MCF 10A (cell line): ENCODE data around the gene CYSTM1. TPM values are rescaled to one million over a fixed set of nuclear protein-coding genes. Genes with fewer than 3 reads are reported as not detected.

Experiments
- BruUV-seq: library from RNA; stranded (reverse); fragments of 400-500 nt; replicated peaks from 2 replicates; lab custom pipeline; 2021; lab: Mats Ljungman, UMichigan
- CTCF ChIA-PET: fragments of 300-600 bp; sonication (Branson Sonifier 250); formaldehyde crosslinking; extraction: SDS; loops from one replicate; lab custom pipeline; 2021; ENCODE audit warnings: antibody characterized with exemption, inconsistent platforms; lab: Yijun Ruan, JAX
- POLR2A ChIA-PET: fragments of 300-600, 350-650 bp; sonication (Branson Sonifier 250); formaldehyde crosslinking; extraction: SDS; loops from one replicate; lab custom pipeline; 2020; ENCODE audit warnings: antibody characterized with exemption, inconsistent platforms; lab: Yijun Ruan, JAX
- DNase-seq: peaks from one replicate; pipeline ENCODE4 v3.0.0-alpha.2; 2018; ENCODE audit not compliant: unreplicated experiment
- H3K27ac Mint-ChIP-seq: one replicate; pipeline ENCODE4 v1.8.0; 2022; ENCODE audit warnings: mild to moderate bottlenecking, low read depth, mixed read lengths; ENCODE audit not compliant: unreplicated experiment
- H3K27me3 Mint-ChIP-seq: one replicate; pipeline ENCODE4 v1.8.0; 2022; ENCODE audit warnings: mixed read lengths; ENCODE audit not compliant: insufficient read depth, unreplicated experiment
- H3K36me3 Mint-ChIP-seq: one replicate; pipeline ENCODE4 v1.8.0; 2022; ENCODE audit warnings: mild to moderate bottlenecking, moderate library complexity, mixed read lengths; ENCODE audit not compliant: insufficient read depth, unreplicated experiment
- H3K4me1 Mint-ChIP-seq: one replicate; pipeline ENCODE4 v1.8.0; 2022; ENCODE audit warnings: mixed read lengths; ENCODE audit not compliant: insufficient read depth, unreplicated experiment
- H3K4me3 Mint-ChIP-seq: one replicate; pipeline ENCODE4 v1.8.0; 2022; ENCODE audit warnings: mild to moderate bottlenecking, moderate library complexity, mixed read lengths; ENCODE audit not compliant: unreplicated experiment
- H3K9me3 Mint-ChIP-seq: one replicate; pipeline ENCODE4 v1.8.0; 2022; ENCODE audit warnings: mixed read lengths; ENCODE audit not compliant: unreplicated experiment
- intact Hi-C: fragments of 100-400 bp; cut with micrococcal nuclease; formaldehyde crosslinking; loops from 2 replicates; pipeline ENCODE4 v1.14.1; 2022
- total RNA-seq: library from RNA; stranded (reverse); gene quantifications from 2 replicates; pipeline ENCODE4 v1.2.3, GENCODE V29; 2022
- TF ChIP-seq, protein P1 (sequence below): fragments of 200-600 bp; IDR thresholded peaks from one replicate; pipeline ENCODE4 v1.8.0; 2022; ENCODE audit warnings: antibody characterized with exemption, mild to moderate bottlenecking; ENCODE audit not compliant: unreplicated experiment

CYSTM1 gene
- total RNA-seq, 1 experiment from 2014 or later = 59.4 TPM

DNA sequence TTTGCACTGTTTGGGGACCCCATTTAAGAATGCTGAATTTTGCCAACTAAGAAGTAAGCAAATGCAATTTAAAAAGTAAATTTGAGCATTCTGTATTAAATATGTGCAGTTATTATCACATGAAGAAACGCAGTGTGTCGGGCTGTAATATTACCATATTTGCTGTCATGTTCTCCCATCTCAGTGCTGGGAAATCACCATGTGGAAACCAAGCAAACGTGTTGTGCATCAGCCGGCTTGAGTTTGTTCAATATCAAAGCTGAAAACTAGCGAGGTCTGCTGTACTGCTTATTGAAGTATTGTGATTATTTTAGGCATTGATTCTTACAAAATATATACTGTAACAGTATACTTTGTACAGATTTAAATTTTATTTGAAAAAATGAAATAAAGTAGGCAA is 46.6 kb upstream of the CYSTM1 start:
- Mint-ChIP-seq H3K4me3 (no peak overlapping the region), H3K36me3 (no peaks in the 10 kb centered on the region), H3K27me3 (no peaks in the 10 kb centered on the region), H3K4me1 (peaks cover 18% of the 10 kb centered on the region), H3K27ac (no peak overlapping the region), H3K9me3 (no peaks in the 10 kb centered on the region)
- intact Hi-C loops = no loop called here
- TF ChIP-seq, protein P1, sequence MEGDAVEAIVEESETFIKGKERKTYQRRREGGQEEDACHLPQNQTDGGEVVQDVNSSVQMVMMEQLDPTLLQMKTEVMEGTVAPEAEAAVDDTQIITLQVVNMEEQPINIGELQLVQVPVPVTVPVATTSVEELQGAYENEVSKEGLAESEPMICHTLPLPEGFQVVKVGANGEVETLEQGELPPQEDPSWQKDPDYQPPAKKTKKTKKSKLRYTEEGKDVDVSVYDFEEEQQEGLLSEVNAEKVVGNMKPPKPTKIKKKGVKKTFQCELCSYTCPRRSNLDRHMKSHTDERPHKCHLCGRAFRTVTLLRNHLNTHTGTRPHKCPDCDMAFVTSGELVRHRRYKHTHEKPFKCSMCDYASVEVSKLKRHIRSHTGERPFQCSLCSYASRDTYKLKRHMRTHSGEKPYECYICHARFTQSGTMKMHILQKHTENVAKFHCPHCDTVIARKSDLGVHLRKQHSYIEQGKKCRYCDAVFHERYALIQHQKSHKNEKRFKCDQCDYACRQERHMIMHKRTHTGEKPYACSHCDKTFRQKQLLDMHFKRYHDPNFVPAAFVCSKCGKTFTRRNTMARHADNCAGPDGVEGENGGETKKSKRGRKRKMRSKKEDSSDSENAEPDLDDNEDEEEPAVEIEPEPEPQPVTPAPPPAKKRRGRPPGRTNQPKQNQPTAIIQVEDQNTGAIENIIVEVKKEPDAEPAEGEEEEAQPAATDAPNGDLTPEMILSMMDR = no peak
- BruUV-seq = no TSS peak
- ChIA-PET POLR2A (interaction anchor here (0.7 kb wide), 1 partner anchor 13 kb away, joined by 3 read pairs; no protein-coding TSS in a partner anchor), CTCF (interaction anchor here (0.7 to 0.8 kb wide), 2 partner anchors 56 to 1617 kb away, joined by 3 to 4 read pairs; no protein-coding TSS in a partner anchor)
- no peak for DNase-seq

DNA sequence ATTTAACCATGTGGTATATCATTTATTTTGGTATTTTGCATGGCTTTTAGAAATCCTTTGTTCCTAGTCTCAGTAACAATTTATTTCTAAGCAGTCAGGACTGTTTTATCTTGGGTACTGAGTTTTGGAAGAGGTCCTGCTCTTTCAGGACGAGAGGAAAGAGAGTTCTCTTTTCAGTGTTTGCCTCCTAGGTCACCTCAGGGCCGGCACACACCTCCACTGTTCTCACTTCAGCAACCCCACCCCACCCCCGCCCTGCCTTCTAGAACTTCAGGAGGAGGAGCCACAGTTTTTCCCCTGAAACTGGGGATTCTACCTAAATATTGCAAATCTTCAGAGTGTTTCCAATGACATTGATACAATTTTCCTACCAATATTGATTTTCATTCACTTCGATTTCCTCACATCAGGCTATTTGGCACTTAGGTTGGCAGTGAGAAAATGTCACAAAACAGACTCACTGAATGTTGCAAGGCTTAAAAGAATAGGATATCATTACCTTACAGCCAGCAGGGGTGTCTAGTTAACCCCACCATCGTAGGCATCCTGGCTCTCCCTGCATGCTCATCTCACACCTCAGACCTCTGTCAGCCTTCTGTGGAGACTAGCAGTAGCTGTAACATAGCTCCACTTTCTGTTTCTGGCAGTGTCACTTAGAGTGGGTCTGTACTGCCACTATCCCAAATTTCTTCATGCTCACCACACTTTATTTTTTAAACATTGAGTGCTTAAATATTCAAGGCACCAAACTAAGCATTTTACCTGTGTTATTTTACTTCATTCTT is 43.8 kb upstream of the CYSTM1 start:
- Mint-ChIP-seq H3K27me3 (no peaks in the 10 kb centered on the region), H3K9me3 (no peaks in the 10 kb centered on the region), H3K27ac (peak overlapping the region; percentile 44), H3K4me1 (peaks cover 12% of the 10 kb centered on the region), H3K36me3 (no peaks in the 10 kb centered on the region), H3K4me3 (no peak overlapping the region)
- TF ChIP-seq, protein P1 = no peak
- ChIA-PET CTCF (interaction anchor here (0.9 to 3.1 kb wide), 8 partner anchors 10 to 228 kb away, joined by 3 to 34 read pairs (median 5); no protein-coding TSS in a partner anchor), POLR2A (interaction anchor here (0.8 to 3.4 kb wide), 8 partner anchors 9 to 24 kb away, joined by 3 to 49 read pairs (median 4); partner anchors contain the start of gene PURA)
- BruUV-seq = no TSS peak
- no peak for DNase-seq
- intact Hi-C loops = no loop called here

DNA sequence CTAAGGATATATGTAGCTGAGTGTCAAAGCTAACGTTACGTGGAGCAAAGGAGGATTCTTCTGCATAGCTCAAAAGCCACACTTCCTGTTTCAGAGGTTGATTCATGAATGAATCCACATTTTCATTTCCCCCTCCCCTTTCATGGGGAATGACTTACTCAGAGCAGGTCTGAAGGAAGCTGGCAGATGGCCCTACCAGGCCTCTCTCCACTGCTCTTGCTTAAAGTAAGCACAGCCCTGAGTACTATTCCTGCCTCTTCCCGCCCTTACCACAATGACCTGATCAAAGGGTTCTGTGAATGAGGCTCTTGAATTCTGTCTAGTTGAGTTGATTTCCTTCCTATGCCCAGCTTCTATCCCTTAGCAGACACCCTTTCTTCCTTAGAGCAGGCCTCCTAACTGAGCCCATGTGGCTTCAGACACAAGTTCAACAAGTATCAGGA is 43.0 kb upstream of the CYSTM1 start:
- H3K27me3 Mint-ChIP-seq = no peaks in the 10 kb centered on the region
- no peaks in the 10 kb centered on the region for H3K36me3 Mint-ChIP-seq
- H3K9me3 Mint-ChIP-seq = no peaks in the 10 kb centered on the region
- peak overlapping the region; percentile 44 for H3K27ac Mint-ChIP-seq
- no TSS peak for BruUV-seq
- ChIA-PET CTCF (interaction anchor here (0.5 to 3.1 kb wide), 12 partner anchors 11 to 227 kb away, joined by 3 to 34 read pairs (median 4); no protein-coding TSS in a partner anchor), POLR2A (interaction anchor here (0.8 to 3.4 kb wide), 9 partner anchors 8 to 25 kb away, joined by 3 to 49 read pairs (median 4); partner anchors contain the start of gene PURA)
- TF ChIP-seq, protein P1 = no peak
- intact Hi-C loops = loop anchor here (2.0 kb wide), 1 partner anchor 17 kb away; the partner anchor contains the start of gene PURA
- H3K4me1 Mint-ChIP-seq = peaks cover 12% of the 10 kb centered on the region
- peak; percentile 88 for DNase-seq
- no peak overlapping the region for H3K4me3 Mint-ChIP-seq
